AG09319 (cell line): ENCODE data around the gene NEDD4L.

ENCODE experiments used
- DNase-seq: peaks from one replicate; pipeline ENCODE4 v3.0.0-alpha.2; 2010; ENCODE audit warnings: low read depth; ENCODE audit errors: extremely low read depth
- TF ChIP-seq, protein P1 (sequence below): IDR thresholded peaks from 2 replicates; pipeline ENCODE4 v1.5.1; 2011; ENCODE audit warnings: low read depth, mild to moderate bottlenecking, inconsistent platforms, low read length, moderate library complexity

Gene NEDD4L

DNA sequence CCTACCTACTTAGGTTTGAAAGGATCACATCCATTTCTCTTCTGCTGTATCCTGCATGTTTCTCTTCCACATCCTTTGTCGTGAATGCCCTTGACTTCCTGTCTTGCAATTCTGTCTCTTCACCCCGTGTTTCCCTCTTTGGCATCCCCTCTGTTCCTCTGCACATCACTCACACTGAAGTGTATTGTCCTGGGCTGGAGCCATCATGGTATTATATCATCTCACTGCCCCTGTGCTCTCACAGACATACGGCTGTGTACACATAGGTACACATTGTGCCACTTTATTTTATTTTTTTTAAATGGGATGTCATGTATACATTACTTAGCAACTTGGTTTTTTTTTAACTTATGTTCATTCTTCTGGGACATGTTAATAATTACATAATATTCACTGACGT lies 293.3 kb downstream of the NEDD4L start:
- DNase-seq: no peak
- TF ChIP-seq, protein P1, sequence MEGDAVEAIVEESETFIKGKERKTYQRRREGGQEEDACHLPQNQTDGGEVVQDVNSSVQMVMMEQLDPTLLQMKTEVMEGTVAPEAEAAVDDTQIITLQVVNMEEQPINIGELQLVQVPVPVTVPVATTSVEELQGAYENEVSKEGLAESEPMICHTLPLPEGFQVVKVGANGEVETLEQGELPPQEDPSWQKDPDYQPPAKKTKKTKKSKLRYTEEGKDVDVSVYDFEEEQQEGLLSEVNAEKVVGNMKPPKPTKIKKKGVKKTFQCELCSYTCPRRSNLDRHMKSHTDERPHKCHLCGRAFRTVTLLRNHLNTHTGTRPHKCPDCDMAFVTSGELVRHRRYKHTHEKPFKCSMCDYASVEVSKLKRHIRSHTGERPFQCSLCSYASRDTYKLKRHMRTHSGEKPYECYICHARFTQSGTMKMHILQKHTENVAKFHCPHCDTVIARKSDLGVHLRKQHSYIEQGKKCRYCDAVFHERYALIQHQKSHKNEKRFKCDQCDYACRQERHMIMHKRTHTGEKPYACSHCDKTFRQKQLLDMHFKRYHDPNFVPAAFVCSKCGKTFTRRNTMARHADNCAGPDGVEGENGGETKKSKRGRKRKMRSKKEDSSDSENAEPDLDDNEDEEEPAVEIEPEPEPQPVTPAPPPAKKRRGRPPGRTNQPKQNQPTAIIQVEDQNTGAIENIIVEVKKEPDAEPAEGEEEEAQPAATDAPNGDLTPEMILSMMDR: no peak

DNA sequence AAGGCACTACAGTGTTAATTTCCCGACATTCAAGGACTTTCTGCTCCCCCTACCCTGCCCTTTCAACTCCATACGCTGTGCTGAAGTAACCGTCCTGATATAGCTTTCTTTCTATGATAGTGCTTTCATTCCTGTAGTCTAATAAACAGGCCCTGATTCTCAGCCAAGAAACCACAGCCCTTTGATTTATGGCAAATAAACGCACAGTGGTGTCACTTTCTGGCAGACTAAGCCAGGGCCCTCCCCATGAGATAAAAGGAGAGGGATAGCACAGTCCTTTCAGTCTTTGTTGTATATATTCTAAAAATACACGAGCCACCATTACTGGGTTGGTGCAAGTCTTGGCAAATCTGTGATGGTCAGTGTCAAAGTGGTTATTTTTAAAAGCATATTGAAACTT lies 293.7 kb downstream of the NEDD4L start:
- TF ChIP-seq, protein P1: no peak
- DNase-seq: no peak

DNA sequence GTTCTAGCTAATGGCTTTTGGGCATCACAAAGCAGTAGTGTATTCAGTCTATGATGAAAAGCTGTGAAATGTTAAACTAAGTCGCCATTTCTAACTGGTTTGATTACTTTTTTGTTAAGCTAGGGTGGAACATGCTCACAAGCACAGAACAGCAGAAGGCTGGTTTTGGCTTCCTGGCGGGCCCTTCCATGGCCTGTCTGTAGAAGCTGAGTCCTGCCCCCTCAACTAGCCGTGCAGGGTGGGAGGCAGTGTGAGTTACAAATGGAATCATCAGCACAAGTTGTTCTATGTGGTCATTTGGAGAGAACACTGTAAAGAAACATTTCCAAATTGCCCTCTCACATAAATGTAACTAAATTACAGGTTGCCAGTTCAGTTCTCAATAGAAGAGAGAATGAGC lies 294.1 kb downstream of the NEDD4L start:
- TF ChIP-seq, protein P1: no peak
- no peak for DNase-seq

DNA sequence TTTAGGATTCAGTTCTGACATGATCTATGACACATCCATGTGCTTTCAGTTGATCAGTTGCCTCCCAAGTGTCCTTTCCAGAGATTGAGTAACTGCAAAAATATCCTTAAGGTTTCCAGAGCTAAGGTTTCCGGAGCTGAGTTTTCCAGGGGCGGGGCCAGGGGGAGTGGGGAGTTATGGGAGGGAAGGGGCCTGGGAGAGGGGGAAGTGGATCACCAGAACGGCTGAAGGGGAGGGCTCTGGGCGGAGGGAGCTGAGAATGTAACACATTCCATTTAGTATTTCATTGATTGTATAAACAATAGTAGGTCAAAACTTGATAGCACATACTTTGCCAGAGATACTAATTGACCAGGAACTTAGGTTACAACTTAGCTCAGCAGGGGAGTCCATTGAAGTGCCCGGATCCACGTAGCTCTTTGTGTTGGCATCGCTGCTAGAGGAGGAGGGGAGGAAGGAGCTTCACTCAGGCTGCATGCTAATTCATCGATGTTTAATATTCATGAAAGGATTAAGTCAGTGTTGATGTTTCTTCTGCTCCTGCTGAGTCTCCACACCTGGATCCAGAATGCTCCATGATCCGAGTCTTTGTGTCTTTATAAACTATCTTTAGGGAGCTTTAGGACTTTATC lies 295.1 kb downstream of the NEDD4L start:
- TF ChIP-seq, protein P1: no peak
- DNase-seq: no peak

DNA sequence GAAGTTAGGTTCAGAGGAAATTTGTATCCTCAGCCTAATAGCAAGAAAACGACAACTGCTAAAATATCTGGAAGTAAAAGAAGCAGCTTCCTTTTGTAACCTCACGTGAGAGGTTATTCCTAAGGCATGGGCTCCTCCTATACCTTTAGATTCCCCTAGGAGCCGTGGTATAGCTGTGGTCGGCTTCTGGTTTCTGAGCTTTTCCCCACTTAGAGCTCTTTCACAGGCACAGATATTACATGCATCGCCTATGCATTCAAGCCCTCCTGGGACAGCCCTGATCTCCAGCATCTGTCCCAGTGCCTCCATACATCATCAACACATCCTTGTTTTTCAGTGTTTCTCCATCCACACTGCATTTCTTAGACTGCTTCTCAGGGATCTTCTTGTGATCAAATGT lies 295.9 kb downstream of the NEDD4L start:
- TF ChIP-seq, protein P1: no peak
- DNase-seq: no peak

DNA sequence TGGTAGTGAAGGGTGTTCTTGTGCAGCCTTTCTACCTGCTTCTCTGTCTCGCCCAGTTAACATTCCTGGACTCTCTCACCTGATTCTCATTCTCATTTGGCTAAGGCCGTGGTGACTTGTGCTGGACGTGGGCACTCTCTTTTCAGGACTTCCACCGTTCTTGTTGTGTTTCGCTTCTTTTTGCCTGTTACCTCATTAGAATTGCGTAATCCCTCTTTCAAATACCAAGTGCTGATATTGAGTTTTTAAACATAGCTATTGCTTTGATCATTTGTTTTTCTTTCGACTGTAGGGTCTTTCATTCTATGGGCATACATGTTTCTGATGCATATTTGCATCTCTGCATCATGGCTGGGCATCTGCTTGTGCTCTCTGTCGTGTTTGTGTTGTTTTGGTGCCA lies 297.9 kb downstream of the NEDD4L start:
- TF ChIP-seq, protein P1: no peak
- no peak for DNase-seq

DNA sequence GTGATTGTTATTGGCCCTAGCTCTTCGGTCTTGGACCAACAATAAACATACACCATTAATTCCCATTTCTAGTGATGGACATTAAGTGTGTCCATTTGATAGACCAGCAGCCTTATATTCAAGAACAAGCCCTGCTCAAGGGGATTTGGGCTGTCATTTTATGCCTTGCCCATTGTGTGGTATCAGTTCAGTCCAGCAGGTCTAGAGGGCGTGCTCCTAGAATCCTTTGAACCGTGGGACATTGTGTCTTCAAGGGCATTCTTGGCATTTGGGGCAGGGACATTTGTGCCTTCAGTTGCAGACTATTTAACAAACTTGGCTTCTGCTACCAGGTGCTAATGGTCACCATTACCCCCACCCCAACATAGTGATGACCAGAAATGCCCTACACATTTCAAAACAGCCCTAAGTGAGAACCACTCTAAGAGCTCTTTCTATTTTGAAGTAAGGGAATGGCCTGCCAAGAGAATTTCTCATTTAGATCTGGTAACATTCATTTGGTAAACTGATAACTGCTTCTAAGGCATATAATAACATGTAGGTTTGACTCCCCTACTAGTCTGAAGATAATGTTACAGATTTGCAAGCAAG lies 300.1 kb downstream of the NEDD4L start:
- no peak for DNase-seq
- TF ChIP-seq, protein P1: no peak
